ENCODE results near the gene ZC3H14.

Gene ZC3H14

GRCh38 chr14:88562831-88563686 lies at the start of gene ZC3H14:
TSS of gene ZC3H14 (plus strand) at chr14:88563037. CDS start at chr14:88563134, 97 bp downstream.
- peak within 1 kb of the TSS; percentile 82 for H3K4me3 ChIP-seq (ENCODE audit: control insufficient read depth, low read depth, low read length)
- no peak for TF ChIP-seq CTCF (conservative IDR thresholded peaks at IDR 0.05; ENCODE audit: control insufficient read depth, insufficient read depth, low read depth, low read length)

GRCh38 chr14:88515499-88516221 lies 47.2 kb upstream of the ZC3H14 start:
- DNase-seq (ENCODE audit: low read depth), result no peak
- no peak overlapping the region for H3K4me3 ChIP-seq (ENCODE audit: control insufficient read depth, low read depth, low read length)
- TF ChIP-seq CTCF (conservative IDR thresholded peaks at IDR 0.05; ENCODE audit: control insufficient read depth, insufficient read depth, low read depth, low read length), result no peak

More at GRCh38 chr14:88562831-88563686, at the start of gene ZC3H14:
- DNase-seq (ENCODE audit: low read depth), result peak; percentile 80

GRCh38 chr14:88516861-88517357 lies 45.9 kb upstream of the ZC3H14 start:
- H3K4me3 ChIP-seq (ENCODE audit: control insufficient read depth, low read depth, low read length), result no peak overlapping the region

GRCh38 chr14:88518592-88519512 lies 44.0 kb upstream of the ZC3H14 start:
- DNase-seq (ENCODE audit: low read depth), result peak; percentile 86
- TF ChIP-seq CTCF (conservative IDR thresholded peaks at IDR 0.05; ENCODE audit: control insufficient read depth, insufficient read depth, low read depth, low read length), result no peak

More at GRCh38 chr14:88516861-88517357, 45.9 kb upstream of the ZC3H14 start:
- DNase-seq (ENCODE audit: low read depth), result no peak
- no peak for TF ChIP-seq CTCF (conservative IDR thresholded peaks at IDR 0.05; ENCODE audit: control insufficient read depth, insufficient read depth, low read depth, low read length)

DNA sequence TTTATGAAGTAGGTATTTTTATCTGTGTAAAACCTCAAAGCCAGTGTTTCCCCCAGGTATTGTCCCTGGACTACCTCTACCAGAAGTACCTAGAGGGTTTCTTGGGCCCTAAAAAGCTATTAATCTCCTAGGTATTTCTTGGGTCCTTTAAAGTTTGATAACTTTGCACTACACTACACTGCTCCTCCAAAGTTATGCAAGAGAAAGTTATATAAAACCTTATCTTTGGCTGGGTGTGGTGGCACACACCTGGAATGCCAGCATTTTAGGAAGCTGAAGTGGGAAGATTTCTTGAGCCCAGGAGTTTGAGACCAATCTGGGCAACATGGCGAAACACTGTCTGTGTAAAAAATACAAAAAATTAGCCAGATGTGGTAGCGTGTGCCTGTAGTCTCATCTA lies 42.9 kb upstream of the ZC3H14 start:
- TF ChIP-seq CTCF (conservative IDR thresholded peaks at IDR 0.05; ENCODE audit: control insufficient read depth, insufficient read depth, low read depth, low read length), result no peak
- H3K4me3 ChIP-seq (ENCODE audit: control insufficient read depth, low read depth, low read length), result no peak overlapping the region
- DNase-seq (ENCODE audit: low read depth), result no peak

More at GRCh38 chr14:88518592-88519512, 44.0 kb upstream of the ZC3H14 start:
- H3K4me3 ChIP-seq (ENCODE audit: control insufficient read depth, low read depth, low read length), result no peak overlapping the region

- DNase-seq (ENCODE audit: low read depth), result no peak
Observed at GRCh38 chr14:88521818-88522217, 41.0 kb upstream of the ZC3H14 start.

More at GRCh38 chr14:88521818-88522217, 41.0 kb upstream of the ZC3H14 start:
- no peak for TF ChIP-seq CTCF (conservative IDR thresholded peaks at IDR 0.05; ENCODE audit: control insufficient read depth, insufficient read depth, low read depth, low read length)
- no peak overlapping the region for H3K4me3 ChIP-seq (ENCODE audit: control insufficient read depth, low read depth, low read length)
